Subcutaneous adipose tissue (tissue), 4 donors: Measurements from ENCODE around the gene SLN. TPM values are rescaled to one million over a fixed set of nuclear protein-coding genes. Genes with fewer than 3 reads are reported as not detected.

Experiments
- CTCF ChIP-seq: fragments of 450-650 bp; IDR thresholded peaks from one replicate; pipeline ENCODE4 v1.5.1; 2016; ENCODE audit warnings: low read depth, mild to moderate bottlenecking, control low read depth, antibody characterized with exemption, moderate library complexity
- total RNA-seq, 4 donors: library from RNA; depleted of rRNA; stranded (reverse); fragments of >200 nt; gene quantifications; one replicate each; pipeline ENCODE4 v1.1.0, GENCODE V29; 2016

Gene SLN
- total RNA-seq, 4 donors from 2014 or later, result not detected

- TF ChIP-seq CTCF, result no peak
Observed at GRCh38 chr11:107669893-107670601, 41.8 kb downstream of the SLN start.

- no peak for TF ChIP-seq CTCF
Observed at GRCh38 chr11:107669191-107669740, 42.6 kb downstream of the SLN start.

DNA sequence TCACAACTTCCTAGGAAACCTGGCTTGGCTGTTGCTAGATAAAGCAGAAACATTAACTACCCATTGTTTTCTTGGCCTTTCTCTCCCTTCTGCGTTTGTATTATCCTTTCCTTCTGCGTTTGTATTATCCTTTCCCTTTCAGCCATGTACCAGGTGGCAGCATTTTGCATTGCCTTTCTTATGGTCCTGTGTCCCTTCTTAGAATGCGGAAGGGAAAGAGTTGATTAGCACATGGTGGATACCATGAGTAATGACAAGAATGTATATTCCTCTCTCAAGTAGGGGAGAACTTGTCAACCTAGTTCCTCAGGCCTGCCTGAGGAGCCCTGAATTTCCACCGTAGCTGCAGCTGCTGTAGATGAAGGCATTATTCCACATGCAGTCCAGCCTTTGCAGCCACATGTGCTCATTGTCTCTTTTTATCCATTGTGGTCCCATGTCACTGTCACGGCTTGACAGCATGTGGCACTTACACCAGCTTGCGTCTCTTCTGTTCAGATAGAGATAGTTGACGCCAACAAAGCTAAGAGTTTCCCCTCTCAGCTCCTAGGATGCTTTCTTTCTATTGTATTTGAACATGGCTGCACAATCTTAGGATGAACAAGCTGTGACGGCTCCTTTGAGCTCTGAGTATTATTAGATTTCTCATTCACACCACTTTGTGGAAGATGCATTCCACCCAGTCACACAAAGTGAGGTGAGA lies 44.8 kb downstream of the SLN start:
- no peak for TF ChIP-seq CTCF

DNA sequence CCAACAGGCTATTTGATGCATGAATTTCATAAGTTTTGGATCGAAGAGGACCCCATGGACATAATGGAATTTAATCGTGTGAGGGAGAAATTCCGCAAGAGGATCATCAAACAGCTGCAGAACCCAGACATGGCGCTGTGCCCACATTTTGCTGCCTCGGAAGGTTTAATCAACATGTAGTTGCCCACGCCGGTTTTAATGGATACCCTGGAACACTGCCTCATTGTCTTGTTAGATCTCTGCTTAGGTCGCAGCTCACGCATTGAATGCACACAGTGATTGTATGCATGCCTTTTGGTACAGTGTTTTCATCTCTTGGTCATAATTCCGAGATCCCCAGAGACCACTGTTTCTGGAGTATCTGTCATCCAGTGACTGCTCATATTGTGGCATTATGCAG lies 46.8 kb downstream of the SLN start:
- no peak for TF ChIP-seq CTCF

- no peak for TF ChIP-seq CTCF
Observed at GRCh38 chr11:107661656-107662055, 50.2 kb downstream of the SLN start.

GRCh38 chr11:107660066-107660465 lies 51.8 kb downstream of the SLN start:
- no peak for TF ChIP-seq CTCF

DNA sequence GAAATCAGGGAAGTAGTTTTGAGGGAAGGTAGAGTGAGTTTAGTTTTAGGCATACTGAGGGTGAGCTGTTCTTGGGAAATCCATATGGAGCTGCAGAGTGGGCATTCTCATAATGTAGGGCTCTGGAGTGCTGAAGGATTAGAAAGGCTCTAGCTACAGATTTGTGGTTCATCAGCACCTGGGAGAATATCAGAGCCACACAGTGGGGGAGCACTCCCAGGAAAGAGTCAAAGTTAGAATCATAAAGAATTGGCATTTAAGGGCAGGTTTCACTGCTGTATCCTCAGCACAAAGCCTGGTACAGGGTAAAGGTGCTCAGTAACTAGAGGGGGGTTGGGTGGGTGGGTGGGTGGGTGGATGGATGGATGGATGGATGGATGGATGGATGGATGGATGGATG lies 52.5 kb downstream of the SLN start:
- TF ChIP-seq CTCF, result no peak
